Activated CD8-positive, alpha-beta memory T cell treated with anti-CD3 and anti-CD28 coated beads, Interleukin-2, amount 50 U/mL, for 48 hours (primary cell): ENCODE results near the gene ZNF185.

Experiments
- DNase-seq: peaks from one replicate; pipeline ENCODE4 v3.0.0-alpha.2; 2020

ZNF185 gene

GRCh38 chrX:152897222-152898131, at the start of gene ZNF185:
ZNF185 (plus strand) TSS chrX:152898067; CDS start chrX:152914490, 16,423 bp downstream.
- no peak for DNase-seq

GRCh38 chrX:152850465-152850864, 47.4 kb upstream of the ZNF185 start:
- DNase-seq = no peak

DNA sequence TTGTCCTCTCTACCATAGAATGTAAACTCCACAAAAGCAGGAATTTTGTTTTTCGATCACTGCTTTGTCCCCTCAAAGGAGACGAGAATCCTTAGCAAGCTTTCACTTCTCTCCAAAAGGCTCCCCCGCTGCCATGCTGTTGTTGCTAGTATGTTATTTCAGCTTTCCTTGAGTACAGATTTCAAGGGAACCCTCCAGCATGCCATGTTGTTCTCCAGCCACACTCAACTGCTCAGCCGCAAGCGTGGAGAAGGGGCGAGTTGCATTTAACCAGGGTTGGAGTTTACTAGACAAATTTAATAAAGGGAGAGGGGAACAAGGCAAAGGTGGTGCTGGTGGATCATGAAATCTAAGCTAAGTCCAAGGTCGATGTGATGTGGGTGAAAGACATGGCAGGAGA, 43.9 kb upstream of the ZNF185 start:
- no peak for DNase-seq

DNA sequence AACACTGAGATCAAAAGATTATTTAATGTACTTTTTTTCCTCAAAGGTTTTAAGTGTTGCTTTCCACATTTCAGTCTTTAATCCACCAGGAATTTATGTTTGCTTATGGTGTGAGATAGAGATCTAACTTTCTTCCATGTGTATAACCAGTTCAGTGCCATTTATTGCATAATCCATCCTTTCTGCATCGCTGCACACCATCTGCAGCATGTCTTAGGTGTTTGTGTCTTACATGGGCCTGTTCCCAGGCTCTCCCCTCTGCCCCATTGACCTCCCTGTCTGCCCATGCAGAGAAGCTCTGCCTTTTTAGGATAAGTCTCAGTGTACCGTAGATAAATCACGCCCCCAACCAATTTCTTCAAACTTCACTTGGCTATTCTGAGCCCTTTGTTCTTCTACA, 36.8 kb upstream of the ZNF185 start:
- DNase-seq = no peak

- DNase-seq = no peak
These were observed 36.0 kb upstream of the ZNF185 start for GRCh38 chrX:152861826-152862225.

DNA sequence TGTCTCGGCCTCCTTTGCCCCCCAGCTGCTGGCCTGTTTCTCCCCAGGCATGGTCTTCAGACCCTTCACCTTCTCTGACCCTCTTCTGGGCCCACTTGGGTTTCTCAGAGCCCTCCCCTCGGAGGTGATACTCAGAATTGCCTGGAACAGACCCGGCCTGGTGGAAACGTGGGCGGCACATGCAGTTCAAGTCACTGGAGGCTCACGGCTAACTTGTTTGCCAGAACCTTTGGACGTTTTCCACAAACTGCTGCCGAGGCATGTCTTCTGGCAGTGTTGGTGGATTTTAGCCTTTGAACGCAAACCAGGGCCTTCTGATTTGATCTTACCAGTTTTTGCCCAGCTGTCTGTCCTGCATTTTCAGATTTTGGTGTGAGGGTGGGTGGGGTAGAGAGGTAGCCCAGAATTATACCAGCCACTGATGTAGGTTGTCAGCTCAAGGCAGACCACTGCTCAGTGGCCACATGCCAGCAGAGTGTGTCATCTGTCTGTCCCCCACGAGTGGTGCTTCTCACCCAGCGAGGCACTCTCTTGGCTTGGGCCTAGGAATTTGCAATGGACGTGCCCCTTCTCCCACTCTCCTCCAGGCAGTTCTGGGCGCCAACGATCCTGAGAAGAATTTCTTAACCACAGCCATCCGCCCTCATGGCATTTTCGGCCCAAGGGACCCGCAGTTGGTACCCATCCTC, 32.5 kb upstream of the ZNF185 start:
- no peak for DNase-seq

DNA sequence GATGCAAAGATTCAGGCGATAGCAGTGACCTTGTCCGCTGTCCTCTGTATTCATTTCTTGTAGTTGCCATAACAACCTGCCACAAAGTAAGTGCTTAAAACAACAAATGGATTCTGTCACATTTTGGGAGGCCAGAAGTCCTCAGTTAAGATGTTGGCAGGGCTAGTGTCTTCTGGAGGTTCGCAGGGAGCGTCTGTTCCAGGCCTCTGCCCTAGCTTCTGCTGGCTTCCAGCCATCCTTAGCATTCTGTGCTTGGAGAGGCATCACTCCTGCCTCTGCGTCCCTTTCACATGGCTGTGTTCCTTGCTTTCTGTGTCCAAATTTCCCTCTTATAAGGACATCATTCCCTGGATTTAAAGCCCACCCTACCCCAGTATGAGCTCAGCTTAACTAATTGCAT, 31.5 kb upstream of the ZNF185 start:
- DNase-seq = no peak

- no peak for DNase-seq
These were observed 27.9 kb upstream of the ZNF185 start for GRCh38 chrX:152869972-152870371.

DNA sequence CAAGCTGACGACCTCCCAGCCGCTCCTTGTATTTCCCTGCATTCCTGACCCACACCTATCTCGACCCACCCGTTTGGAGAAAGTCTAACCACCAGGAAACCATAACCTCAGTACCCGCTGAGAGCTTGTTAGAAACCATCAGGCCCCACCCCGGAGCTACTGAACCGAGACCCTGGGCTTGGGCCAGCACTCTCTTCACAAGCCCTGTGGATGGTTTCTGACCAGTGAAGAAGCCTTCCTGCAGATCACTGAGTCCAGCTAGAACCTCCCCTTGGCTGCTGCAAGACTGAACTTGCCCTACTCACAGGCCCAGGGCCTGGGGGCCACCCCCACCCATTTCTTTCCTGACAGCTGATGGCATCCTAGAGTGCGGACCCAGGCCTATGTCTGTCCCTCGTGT, 26.6 kb upstream of the ZNF185 start:
- DNase-seq = no peak

DNA sequence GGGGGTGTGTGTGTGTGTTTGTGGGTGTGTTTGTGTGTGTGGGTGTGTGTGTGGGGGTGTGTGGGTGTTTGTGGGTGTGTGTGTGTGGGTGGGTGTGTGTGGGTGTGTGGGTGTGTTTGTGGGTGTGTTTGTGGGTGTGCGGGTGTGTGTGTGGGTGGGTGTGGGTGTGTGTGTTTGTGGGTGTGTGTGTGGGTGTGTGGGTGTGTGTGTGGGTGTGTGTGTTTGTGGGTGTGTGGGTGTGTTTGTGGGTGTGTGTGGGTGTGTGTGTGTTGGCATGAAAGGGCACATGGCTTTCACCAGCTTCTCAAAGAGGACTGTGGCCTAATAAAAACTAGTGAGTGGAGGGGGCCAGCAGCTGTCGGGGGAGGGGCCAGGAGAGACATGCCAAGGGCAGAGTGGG, 25.3 kb upstream of the ZNF185 start:
- DNase-seq = no peak

- DNase-seq = no peak
These were observed 24.5 kb upstream of the ZNF185 start for GRCh38 chrX:152873361-152873760.

GRCh38 chrX:152876931-152877840, 20.7 kb upstream of the ZNF185 start:
- no peak for DNase-seq

- DNase-seq = no peak
These were observed 18.7 kb upstream of the ZNF185 start for GRCh38 chrX:152878976-152879755.

DNA sequence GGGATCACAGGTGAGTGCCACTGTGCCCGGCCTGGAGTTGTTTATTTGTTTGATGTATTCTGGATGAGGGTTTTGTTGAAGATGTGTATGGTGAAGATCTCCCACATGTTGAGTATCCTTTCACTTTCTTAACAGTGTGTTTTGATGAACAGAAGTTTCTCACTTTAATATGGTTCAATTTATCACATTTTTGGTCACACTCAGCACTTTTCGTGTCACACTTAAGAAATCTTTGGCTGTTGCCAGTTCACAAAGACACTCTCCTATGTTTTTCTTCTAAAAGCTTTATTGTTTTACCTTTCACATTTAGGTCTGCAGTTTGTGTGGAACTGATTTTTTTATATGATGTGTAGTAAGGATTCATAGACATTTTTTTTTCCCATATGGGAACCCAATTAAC, 16.6 kb upstream of the ZNF185 start:
- no peak for DNase-seq

DNA sequence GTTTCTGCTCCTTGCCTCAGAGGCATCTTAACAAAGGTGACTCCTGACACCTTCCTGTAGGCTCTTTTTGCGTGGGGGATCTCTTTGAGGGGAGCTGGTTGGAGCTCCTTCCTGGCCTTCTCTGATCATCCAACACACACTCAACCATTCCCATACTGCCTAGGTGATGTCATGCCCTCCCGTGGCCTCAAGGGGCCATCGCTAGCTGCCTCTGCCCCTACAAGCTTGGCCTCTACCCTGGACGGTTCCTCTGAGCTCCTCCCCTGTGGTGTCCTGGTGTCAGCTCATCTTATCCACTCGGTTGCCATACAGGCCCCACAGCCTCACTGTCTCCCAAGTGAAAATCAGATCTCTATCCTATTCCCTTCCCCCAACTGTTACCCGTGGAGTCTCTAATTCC, 13.7 kb upstream of the ZNF185 start:
- no peak for DNase-seq

DNA sequence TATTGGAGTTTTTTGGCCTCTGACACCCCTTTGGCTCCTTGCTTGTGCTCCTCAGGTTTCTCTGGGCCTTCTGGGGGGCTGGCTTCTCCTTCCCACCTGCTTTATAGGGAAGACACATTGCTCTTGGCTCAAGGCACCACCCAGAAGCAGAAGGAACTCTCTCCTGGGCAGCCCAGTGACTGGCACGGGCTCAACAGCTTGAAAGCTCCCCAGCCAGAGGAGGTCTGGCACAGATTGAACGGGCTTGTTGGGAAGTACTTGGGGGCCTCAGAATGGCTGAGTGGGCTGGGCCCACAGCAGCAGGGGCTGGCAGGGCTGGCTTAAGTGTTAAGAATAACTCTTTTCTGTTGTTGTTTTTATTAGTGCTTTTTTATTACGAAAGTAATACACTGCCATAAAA, 11.2 kb upstream of the ZNF185 start:
- no peak for DNase-seq

DNA sequence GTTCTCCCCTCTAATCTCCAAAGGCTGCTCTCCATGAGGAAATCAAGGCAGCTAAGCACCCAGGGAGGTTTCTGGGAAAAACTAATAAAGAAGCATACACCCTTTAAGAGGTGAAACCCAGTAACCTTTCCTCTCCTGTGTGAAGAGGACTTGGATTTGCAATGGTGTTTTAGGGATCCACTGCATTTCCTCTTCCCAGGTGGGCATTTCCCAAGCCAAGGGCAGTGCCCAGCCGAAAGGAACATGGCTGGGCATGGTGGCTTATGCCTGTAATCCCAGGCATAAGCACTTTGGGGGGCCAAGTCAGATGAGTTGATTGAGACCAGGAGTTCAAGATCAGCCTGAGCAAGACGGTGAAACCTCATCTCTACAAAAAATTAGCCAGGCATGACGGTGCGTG, 5.4 kb upstream of the ZNF185 start:
- DNase-seq = no peak

GRCh38 chrX:152892999-152893891, 4.6 kb upstream of the ZNF185 start:
- DNase-seq = no peak

DNA sequence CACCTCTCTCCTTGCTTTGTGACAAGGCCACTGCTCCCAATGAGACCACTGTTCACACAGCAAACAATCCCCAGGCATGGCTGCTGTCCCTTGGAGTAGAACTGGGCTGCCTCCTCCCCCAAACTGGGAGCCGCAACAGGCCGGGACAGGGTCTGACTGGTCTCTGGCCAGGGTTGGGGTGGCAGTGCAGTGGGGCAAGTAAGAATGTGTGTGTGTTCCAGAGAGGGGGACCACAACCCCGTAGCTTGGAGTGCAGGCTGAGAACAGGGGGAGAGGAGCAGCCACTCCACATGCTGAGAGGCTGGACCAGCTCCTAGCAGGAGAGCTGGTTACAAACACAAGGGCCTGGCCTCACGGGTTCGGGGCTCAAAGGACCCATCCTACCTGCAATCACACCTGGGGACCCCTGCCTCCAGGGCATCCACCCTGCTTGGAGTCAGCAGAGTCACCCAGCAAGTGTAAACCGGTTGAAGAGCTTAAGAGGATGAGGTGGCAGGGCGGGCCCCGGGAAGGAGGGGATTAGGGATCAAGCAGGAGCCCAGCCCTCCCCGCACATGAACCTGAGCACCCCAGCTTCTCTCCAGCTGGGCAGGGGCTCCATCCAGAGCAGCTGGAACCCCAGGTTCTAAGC, 3.8 kb upstream of the ZNF185 start:
- no peak for DNase-seq

DNA sequence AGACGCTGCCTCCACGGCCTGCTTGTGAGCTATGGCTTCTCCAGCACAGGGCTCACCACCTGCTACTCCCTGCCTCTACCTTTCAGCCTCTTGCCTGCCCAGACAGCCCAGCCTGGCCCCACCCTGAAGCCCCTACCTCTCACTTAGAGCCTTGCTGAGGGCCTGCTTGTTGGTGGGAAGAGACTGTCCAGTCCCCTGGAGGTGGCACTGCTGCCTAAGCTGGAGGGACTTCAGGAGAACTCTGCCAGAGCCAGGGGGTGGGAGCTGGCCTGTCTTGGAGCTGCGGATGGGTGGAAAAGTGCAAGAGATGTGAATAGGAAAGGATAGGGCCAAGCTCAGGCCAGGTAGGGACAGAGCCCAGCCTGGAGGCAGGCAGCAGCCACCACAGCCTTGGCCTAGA, 2.7 kb upstream of the ZNF185 start:
- DNase-seq = no peak
